HepG2 (cell line): ENCODE measurements around the gene COL18A1. TPM values are rescaled to one million over a fixed set of nuclear protein-coding genes. Genes with fewer than 3 reads are reported as not detected.

Source experiments
- ARNTL ChIP-seq: sonication (generic); formaldehyde crosslinking; IDR thresholded peaks from 2 replicates; pipeline ENCODE4 v1.4.0; 2020; ENCODE audit warnings: mild to moderate bottlenecking, missing genetic modification reagents
- HOXA5 ChIP-seq: sonication (generic); formaldehyde crosslinking; IDR thresholded peaks from 2 replicates; pipeline ENCODE4 v1.4.0; 2020; ENCODE audit warnings: missing genetic modification reagents
- ISL2 ChIP-seq: sonication (generic); formaldehyde crosslinking; IDR thresholded peaks from 2 replicates; pipeline ENCODE4 v1.5.0; 2020; ENCODE audit warnings: missing genetic modification reagents
- NFE2L1 ChIP-seq: sonication (generic); formaldehyde crosslinking; IDR thresholded peaks from 2 replicates; pipeline ENCODE4 v1.4.0; 2020; ENCODE audit warnings: missing genetic modification reagents, mild to moderate bottlenecking, borderline replicate concordance
- NPAS2 ChIP-seq: sonication (generic); formaldehyde crosslinking; IDR thresholded peaks from 2 replicates; pipeline ENCODE4 v1.8.0; 2022; ENCODE audit warnings: mild to moderate bottlenecking, missing genetic modification reagents, borderline replicate concordance
- ZFP62 ChIP-seq: sonication (generic); formaldehyde crosslinking; IDR thresholded peaks from 2 replicates; pipeline ENCODE4 v1.4.0; 2020; ENCODE audit warnings: missing genetic modification reagents
- ZNF251 ChIP-seq: sonication (generic); formaldehyde crosslinking; IDR thresholded peaks from 2 replicates; pipeline ENCODE4 v1.9.0; 2021; ENCODE audit warnings: mild to moderate bottlenecking, missing genetic modification reagents
- ZNF30 ChIP-seq: sonication (generic); formaldehyde crosslinking; IDR thresholded peaks from 2 replicates; pipeline ENCODE4 v1.5.0; 2020; ENCODE audit warnings: mild to moderate bottlenecking, missing genetic modification reagents
- ZNF335 ChIP-seq: sonication (generic); formaldehyde crosslinking; IDR thresholded peaks from 2 replicates; pipeline ENCODE4 v1.4.0; 2020; ENCODE audit warnings: missing genetic modification reagents
- ZNF619 ChIP-seq: sonication (generic); formaldehyde crosslinking; IDR thresholded peaks from 2 replicates; pipeline ENCODE4 v1.4.0; 2020; ENCODE audit warnings: mild to moderate bottlenecking, missing genetic modification reagents
- polyA plus RNA-seq, 8 experiments: library from polyadenylated mRNA; depleted of rRNA in 3 of 8; stranded (reverse) in 7 of 8; unstranded in 1 of 8; fragments of >200 nt; fragmentation: Illumina TruSeq in 4 of 8; extraction: Trizol in 4 of 8; gene quantifications; 2 replicates each; pipeline versions ENCODE4 v1.2.1 to v1.2.3, GENCODE V29; 2011 to 2016; ENCODE audit warnings: low read depth in 4 of 8, missing spikeins in 1 of 8, mixed read lengths in 1 of 8; ENCODE audit not compliant: insufficient read depth in 1 of 8
- total RNA-seq, 5 experiments: library from RNA; depleted of rRNA; stranded (reverse); fragments of >200 nt; fragmentation: Illumina TruSeq; extraction: Trizol; gene quantifications; 2 replicates each; pipeline ENCODE4 v1.2.3, GENCODE V29; 2016; ENCODE audit warnings: low read depth in 1 of 5
- TF ChIP-seq, protein P1 (sequence below): sonication (generic); formaldehyde crosslinking; IDR thresholded peaks from 2 replicates; pipeline ENCODE4 v1.5.1; 2020; ENCODE audit warnings: missing genetic modification reagents, mild to moderate bottlenecking, borderline replicate concordance
- TF ChIP-seq, protein P2 (sequence below): sonication (generic); formaldehyde crosslinking; IDR thresholded peaks from 2 replicates; pipeline ENCODE4 v1.4.0; 2020; ENCODE audit warnings: mild to moderate bottlenecking, missing genetic modification reagents, borderline replicate concordance
- TF ChIP-seq, protein P3 (sequence below): sonication (generic); formaldehyde crosslinking; IDR thresholded peaks from one replicate; pipeline ENCODE4 v1.5.1; 2020; ENCODE audit warnings: mild to moderate bottlenecking, missing genetic modification reagents; ENCODE audit errors: not compliant biosample characterization

Gene COL18A1
- total and polyA plus RNA-seq, 2 of the 13 experiments (the other 11 are each of a cell fraction or from before 2014, with no cell fraction given): 79.0 to 102 TPM

DNA sequence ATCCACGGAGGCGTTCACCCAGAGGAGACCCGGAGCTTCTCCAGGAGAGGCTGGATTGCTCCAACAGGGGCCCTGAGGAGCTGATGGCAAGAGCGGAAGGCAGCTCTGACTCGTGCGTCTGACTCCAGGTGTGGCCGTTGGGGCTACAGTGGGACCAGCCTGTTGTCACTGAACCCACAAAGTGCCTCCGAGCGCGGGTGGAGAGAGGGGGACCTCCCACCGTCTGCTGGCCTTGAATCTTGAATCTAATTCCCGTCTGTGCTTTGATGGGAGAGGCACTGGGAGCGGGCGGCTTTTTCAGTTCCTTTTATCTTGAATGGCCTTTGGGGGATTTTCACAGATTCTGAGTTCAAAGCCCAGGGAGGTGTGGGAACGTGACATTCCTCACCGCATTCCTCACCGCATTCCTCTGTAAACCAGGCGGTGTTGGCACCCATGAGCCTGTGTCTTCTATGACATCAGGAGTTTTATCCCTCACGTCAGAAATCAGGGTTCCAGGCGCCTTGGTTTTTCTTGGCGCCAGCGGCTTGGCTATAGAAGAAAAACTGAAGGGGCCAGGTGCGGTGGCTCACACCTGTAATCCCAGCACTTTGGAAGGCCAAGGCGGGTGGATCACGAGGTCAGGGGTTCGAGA lies 39.2 kb upstream of the COL18A1 start (continued):
- TF ChIP-seq, protein P1, sequence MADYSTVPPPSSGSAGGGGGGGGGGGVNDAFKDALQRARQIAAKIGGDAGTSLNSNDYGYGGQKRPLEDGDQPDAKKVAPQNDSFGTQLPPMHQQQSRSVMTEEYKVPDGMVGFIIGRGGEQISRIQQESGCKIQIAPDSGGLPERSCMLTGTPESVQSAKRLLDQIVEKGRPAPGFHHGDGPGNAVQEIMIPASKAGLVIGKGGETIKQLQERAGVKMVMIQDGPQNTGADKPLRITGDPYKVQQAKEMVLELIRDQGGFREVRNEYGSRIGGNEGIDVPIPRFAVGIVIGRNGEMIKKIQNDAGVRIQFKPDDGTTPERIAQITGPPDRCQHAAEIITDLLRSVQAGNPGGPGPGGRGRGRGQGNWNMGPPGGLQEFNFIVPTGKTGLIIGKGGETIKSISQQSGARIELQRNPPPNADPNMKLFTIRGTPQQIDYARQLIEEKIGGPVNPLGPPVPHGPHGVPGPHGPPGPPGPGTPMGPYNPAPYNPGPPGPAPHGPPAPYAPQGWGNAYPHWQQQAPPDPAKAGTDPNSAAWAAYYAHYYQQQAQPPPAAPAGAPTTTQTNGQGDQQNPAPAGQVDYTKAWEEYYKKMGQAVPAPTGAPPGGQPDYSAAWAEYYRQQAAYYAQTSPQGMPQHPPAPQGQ: no peak
- TF ChIP-seq ARNTL (CRISPR knock-in tag): peak; percentile 81; the same call in 1 of the 2 replicates
- TF ChIP-seq ZNF30: no peak
- TF ChIP-seq ZNF251: no peak
- TF ChIP-seq, protein P2, sequence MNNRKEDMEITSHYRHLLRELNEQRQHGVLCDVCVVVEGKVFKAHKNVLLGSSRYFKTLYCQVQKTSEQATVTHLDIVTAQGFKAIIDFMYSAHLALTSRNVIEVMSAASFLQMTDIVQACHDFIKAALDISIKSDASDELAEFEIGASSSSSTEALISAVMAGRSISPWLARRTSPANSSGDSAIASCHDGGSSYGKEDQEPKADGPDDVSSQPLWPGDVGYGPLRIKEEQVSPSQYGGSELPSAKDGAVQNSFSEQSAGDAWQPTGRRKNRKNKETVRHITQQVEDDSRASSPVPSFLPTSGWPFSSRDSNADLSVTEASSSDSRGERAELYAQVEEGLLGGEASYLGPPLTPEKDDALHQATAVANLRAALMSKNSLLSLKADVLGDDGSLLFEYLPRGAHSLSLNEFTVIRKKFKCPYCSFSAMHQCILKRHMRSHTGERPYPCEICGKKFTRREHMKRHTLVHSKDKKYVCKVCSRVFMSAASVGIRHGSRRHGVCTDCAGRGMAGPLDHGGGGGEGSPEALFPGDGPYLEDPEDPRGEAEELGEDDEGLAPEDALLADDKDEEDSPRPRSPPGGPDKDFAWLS: no peak
- TF ChIP-seq ZNF335: no peak
- no peak for TF ChIP-seq ZNF619 (CRISPR knock-in tag)
- TF ChIP-seq NFE2L1: no peak
- TF ChIP-seq, protein P3, sequence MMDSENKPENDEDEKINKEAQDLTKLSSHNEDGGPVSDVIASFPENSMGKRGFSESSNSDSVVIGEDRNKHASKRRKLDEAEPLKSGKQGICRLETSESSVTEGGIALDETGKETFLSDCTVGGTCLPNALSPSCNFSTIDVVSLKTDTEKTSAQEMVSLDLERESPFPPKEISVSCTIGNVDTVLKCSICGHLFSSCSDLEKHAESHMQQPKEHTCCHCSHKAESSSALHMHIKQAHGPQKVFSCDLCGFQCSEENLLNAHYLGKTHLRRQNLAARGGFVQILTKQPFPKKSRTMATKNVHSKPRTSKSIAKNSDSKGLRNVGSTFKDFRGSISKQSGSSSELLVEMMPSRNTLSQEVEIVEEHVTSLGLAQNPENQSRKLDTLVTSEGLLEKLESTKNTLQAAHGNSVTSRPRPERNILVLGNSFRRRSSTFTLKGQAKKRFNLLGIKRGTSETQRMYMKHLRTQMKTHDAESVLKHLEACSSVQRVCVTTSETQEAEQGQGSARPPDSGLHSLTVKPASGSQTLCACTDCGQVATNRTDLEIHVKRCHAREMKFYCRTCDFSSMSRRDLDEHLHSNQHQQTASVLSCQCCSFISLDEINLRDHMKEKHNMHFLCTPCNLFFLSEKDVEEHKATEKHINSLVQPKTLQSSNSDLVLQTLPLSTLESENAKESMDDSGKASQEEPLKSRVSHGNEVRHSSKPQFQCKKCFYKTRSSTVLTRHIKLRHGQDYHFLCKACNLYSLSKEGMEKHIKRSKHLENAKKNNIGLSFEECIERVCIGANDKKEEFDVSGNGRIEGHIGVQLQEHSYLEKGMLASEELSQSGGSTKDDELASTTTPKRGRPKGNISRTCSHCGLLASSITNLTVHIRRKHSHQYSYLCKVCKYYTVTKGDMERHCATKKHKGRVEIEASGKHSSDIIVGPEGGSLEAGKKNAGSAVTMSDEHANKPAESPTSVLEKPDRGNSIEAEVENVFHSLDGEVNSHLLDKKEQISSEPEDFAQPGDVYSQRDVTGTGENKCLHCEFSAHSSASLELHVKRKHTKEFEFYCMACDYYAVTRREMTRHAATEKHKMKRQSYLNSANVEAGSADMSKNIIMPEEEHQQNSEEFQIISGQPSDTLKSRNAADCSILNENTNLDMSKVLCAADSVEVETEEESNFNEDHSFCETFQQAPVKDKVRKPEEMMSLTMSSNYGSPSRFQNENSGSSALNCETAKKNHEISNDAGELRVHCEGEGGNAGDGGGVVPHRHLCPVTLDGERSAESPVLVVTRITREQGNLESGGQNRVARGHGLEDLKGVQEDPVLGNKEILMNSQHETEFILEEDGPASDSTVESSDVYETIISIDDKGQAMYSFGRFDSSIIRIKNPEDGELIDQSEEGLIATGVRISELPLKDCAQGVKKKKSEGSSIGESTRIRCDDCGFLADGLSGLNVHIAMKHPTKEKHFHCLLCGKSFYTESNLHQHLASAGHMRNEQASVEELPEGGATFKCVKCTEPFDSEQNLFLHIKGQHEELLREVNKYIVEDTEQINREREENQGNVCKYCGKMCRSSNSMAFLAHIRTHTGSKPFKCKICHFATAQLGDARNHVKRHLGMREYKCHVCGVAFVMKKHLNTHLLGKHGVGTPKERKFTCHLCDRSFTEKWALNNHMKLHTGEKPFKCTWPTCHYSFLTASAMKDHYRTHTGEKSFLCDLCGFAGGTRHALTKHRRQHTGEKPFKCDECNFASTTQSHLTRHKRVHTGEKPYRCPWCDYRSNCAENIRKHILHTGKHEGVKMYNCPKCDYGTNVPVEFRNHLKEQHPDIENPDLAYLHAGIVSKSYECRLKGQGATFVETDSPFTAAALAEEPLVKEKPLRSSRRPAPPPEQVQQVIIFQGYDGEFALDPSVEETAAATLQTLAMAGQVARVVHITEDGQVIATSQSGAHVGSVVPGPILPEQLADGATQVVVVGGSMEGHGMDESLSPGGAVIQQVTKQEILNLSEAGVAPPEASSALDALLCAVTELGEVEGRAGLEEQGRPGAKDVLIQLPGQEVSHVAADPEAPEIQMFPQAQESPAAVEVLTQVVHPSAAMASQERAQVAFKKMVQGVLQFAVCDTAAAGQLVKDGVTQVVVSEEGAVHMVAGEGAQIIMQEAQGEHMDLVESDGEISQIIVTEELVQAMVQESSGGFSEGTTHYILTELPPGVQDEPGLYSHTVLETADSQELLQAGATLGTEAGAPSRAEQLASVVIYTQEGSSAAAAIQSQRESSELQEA (CRISPR knock-in tag): no peak
- no peak for TF ChIP-seq ZFP62 (CRISPR knock-in tag)
- no peak for TF ChIP-seq NPAS2
- no peak for TF ChIP-seq HOXA5 (CRISPR knock-in tag)
- peak; percentile 90 for TF ChIP-seq ISL2
